Keratinocyte (primary cell): ENCODE data around the gene SOWAHA. TPM values are rescaled to one million over a fixed set of nuclear protein-coding genes. Genes with fewer than 3 reads are reported as not detected.

Experiments
- DNase-seq: peaks from one replicate; pipeline ENCODE4 v3.0.0-alpha.2; 2011; ENCODE audit warnings: low read depth, missing footprints, low spot score
- FAIRE-seq: peaks from 2 replicates; lab custom pipeline; 2011; peaks lifted over from hg19 to GRCh38; lab: Jason Lieb, UNC
- H2AFZ ChIP-seq: 2 replicates; pipeline ENCODE4 v1.6.0; 2012; ENCODE audit warnings: low read length, control low read depth, inconsistent platforms; ENCODE audit not compliant: control insufficient read depth
- H3K27ac ChIP-seq: 2 replicates; pipeline ENCODE4 v1.5.1; 2011; ENCODE audit warnings: low read length; ENCODE audit not compliant: control insufficient read depth, insufficient read depth
- H3K27me3 ChIP-seq: 3 replicates; pipeline ENCODE4 v1.6.0; 2011; ENCODE audit warnings: low read length; ENCODE audit not compliant: control insufficient read depth, insufficient read depth; ENCODE audit errors: extremely low read depth
- H3K36me3 ChIP-seq, 2 experiments: 2 replicates in 1 of 2; 3 replicates in 1 of 2; pipeline ENCODE4 v1.5.1; 2011; ENCODE audit warnings: low read length in 2 of 2, mild to moderate bottlenecking in 1 of 2; ENCODE audit not compliant: control insufficient read depth in 2 of 2, insufficient read depth in 2 of 2; ENCODE audit errors: extremely low read depth in 1 of 2
- H3K4me1 ChIP-seq: 3 replicates; pipeline ENCODE4 v1.5.1; 2011; ENCODE audit warnings: low read length; ENCODE audit not compliant: control insufficient read depth, insufficient read depth; ENCODE audit errors: extremely low read depth
- H3K4me2 ChIP-seq: 3 replicates; pipeline ENCODE4 v1.6.0; 2011; ENCODE audit warnings: low read depth, low read length; ENCODE audit not compliant: control insufficient read depth, insufficient read depth; ENCODE audit errors: extremely low read depth
- H3K4me3 ChIP-seq, 3 experiments: fragments of 200-600 bp in 1 of 3; sonication (generic) in 1 of 3; 2 replicates in 2 of 3; 3 replicates in 1 of 3; pipeline ENCODE4 v1.5.1; 2011 to 2016; ENCODE audit warnings: low read length in 3 of 3, mild to moderate bottlenecking in 3 of 3, control low read depth in 2 of 3, inconsistent platforms in 1 of 3, low read depth in 1 of 3, mixed read lengths in 1 of 3, mixed run types in 1 of 3, moderate library complexity in 1 of 3; ENCODE audit not compliant: control insufficient read depth in 2 of 3, insufficient read depth in 2 of 3; ENCODE audit errors: extremely low read depth in 1 of 3
- H3K79me2 ChIP-seq: 2 replicates; pipeline ENCODE4 v1.6.0; 2012; ENCODE audit warnings: low read length; ENCODE audit not compliant: control insufficient read depth, insufficient read depth
- H3K9ac ChIP-seq: 3 replicates; pipeline ENCODE4 v1.6.0; 2011; ENCODE audit warnings: low read length; ENCODE audit not compliant: control insufficient read depth, insufficient read depth; ENCODE audit errors: extremely low read depth
- H3K9me1 ChIP-seq: 3 replicates; pipeline ENCODE4 v1.6.0; 2011; ENCODE audit warnings: low read length; ENCODE audit not compliant: control insufficient read depth, insufficient read depth; ENCODE audit errors: extremely low read depth
- H3K9me3 ChIP-seq: 2 replicates; pipeline ENCODE4 v1.5.1; 2012; ENCODE audit warnings: low read depth, low read length; ENCODE audit not compliant: control insufficient read depth
- H4K20me1 ChIP-seq: 3 replicates; pipeline ENCODE4 v1.6.0; 2011; ENCODE audit warnings: low read length; ENCODE audit not compliant: control insufficient read depth, insufficient read depth; ENCODE audit errors: extremely low read depth
- CTCF ChIP-seq, 3 experiments: IDR thresholded peaks in 1 of 3; conservative IDR thresholded peaks in 1 of 3; optimal IDR thresholded peaks in 1 of 3; 2 replicates in 2 of 3; 3 replicates in 1 of 3; pipeline versions ENCODE3 to v1.5.1; 2011; ENCODE audit warnings: low read length in 3 of 3, mild to moderate bottlenecking in 3 of 3, moderate library complexity in 2 of 3, control low read depth in 1 of 3, inconsistent platforms in 1 of 3; ENCODE audit not compliant: insufficient read depth in 2 of 3; ENCODE audit errors: extremely low read depth in 1 of 3
- EZH2 ChIP-seq: IDR thresholded peaks from one replicate; pipeline ENCODE4 v1.6.1; 2012; ENCODE audit warnings: inconsistent platforms, mild to moderate bottlenecking, low read length, moderate library complexity
- dilution Hi-C: fragments of 300-500 bp; cut with MboI; formaldehyde crosslinking; loops from one replicate; pipeline ENCODE4 v1.7.0; 2020; ENCODE audit warnings: low sequenced_read_pairs; ENCODE audit not compliant: extremely low pct_ligation_motif_present
- polyA plus RNA-seq, 5 experiments: library from polyadenylated mRNA; depleted of rRNA in 3 of 5; stranded (reverse) in 3 of 5; stranded (forward) in 1 of 5; unstranded in 1 of 5; fragments of >200 nt; gene quantifications; 1 replicate in 1 of 5; 2 replicates in 3 of 5; 3 replicates in 1 of 5; pipeline versions ENCODE4 v1.2.1 to v1.2.3, GENCODE V29; 2011 to 2012; ENCODE audit warnings: missing spikeins in 2 of 5, low read depth in 1 of 5, low replicate concordance in 1 of 5

SOWAHA gene
- polyA plus RNA-seq, 1 donor (not counting 4 experiments of a cell fraction or from before 2014, with no cell fraction given): not detected

GRCh38 chr5:132821791-132822190 is 8.7 kb downstream of the SOWAHA start:
- dilution Hi-C loops: no loop called here
- no peak for FAIRE-seq

GRCh38 chr5:132822650-132823480 is 9.8 kb downstream of the SOWAHA start:
- Histone ChIP-seq H3K9me1 (no peaks in the 10 kb centered on the region), H3K4me3 (no peak overlapping the region), H2AFZ (peak overlapping the region; percentile 63), H3K27me3 (peaks cover 32% of the 10 kb centered on the region), H3K9me3 (no peaks in the 10 kb centered on the region), H3K4me2 (peak overlapping the region; percentile 58), H3K79me2 (no peaks in the 10 kb centered on the region), H3K9ac (no peak overlapping the region), H3K36me3 (no peaks in the 10 kb centered on the region), H3K4me1 (no peaks in the 10 kb centered on the region), H3K27ac (no peak overlapping the region), H4K20me1 (no peaks in the 10 kb centered on the region)
- dilution Hi-C loops: no loop called here
- no peak for DNase-seq
- TF ChIP-seq EZH2 (no peak), CTCF (optimal IDR thresholded peaks at IDR 0.05 in 1 of 3, IDR thresholded peaks at IDR 0.05 in 1 of 3, conservative IDR thresholded peaks at IDR 0.05 in 1 of 3; ENCODE audit: extremely low read depth in 1 of 3, insufficient read depth in 2 of 3, low read length in 3 of 3) (peak in 1 of 3 experiments; percentile 18)
- no peak for FAIRE-seq

More at GRCh38 chr5:132821791-132822190, 8.7 kb downstream of the SOWAHA start:
- no peak for DNase-seq
- TF ChIP-seq EZH2 (no peak), CTCF (optimal IDR thresholded peaks at IDR 0.05 in 1 of 3, IDR thresholded peaks at IDR 0.05 in 1 of 3, conservative IDR thresholded peaks at IDR 0.05 in 1 of 3; ENCODE audit: extremely low read depth in 1 of 3, insufficient read depth in 2 of 3, low read length in 3 of 3) (no peak)
- H3K9me3 ChIP-seq: no peaks in the 10 kb centered on the region
- H4K20me1 ChIP-seq: no peaks in the 10 kb centered on the region
- H2AFZ ChIP-seq: no peak overlapping the region
- no peak overlapping the region for H3K4me3 ChIP-seq
- H3K27me3 ChIP-seq: peaks cover 32% of the 10 kb centered on the region
- H3K36me3 ChIP-seq: no peaks in the 10 kb centered on the region
- H3K4me2 ChIP-seq: no peak overlapping the region
- no peak overlapping the region for H3K27ac ChIP-seq
- H3K4me1 ChIP-seq: no peaks in the 10 kb centered on the region
- H3K79me2 ChIP-seq: no peaks in the 10 kb centered on the region
- H3K9me1 ChIP-seq: no peaks in the 10 kb centered on the region
- no peak overlapping the region for H3K9ac ChIP-seq
